Measurements from ENCODE around the gene ASS1.

DNA sequence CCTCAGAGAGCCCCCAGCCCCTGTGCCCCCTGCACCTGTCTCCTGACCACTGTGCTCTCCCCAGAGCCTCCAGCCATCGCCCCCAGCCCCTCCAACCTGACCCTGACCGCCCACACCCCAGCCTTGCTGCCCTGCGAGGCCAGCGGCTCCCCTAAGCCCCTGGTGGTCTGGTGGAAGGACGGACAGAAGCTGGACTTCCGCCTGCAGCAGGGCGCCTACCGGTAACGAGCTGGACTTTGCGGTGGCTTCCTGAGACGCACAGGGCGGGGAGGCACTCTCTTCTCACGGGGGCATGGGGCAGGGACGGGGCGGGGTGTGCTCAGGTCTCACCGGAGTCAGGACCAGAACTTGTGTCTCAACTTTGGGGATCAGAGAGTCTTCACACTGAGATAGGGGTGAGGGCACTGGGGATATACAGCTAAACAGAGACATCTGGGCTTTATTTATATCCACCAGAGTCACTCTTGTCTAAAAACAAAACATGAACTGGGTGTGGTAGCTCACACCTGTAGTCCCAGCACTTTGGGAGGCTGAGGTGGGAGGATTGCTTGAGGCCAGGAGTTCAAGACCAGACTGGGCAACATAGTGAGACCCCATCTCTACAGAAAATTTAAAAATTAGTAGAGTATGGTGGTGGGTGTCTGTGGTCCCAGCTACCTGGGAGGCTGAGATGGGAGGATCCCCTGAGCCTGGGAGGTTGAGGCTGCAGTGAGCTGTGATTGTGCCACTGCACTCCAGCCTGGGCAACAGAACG is 46.1 kb upstream of the ASS1 start:
- no peak for TF ChIP-seq POLR2A (IDR thresholded peaks at IDR 0.05)
- TF ChIP-seq, protein P1, sequence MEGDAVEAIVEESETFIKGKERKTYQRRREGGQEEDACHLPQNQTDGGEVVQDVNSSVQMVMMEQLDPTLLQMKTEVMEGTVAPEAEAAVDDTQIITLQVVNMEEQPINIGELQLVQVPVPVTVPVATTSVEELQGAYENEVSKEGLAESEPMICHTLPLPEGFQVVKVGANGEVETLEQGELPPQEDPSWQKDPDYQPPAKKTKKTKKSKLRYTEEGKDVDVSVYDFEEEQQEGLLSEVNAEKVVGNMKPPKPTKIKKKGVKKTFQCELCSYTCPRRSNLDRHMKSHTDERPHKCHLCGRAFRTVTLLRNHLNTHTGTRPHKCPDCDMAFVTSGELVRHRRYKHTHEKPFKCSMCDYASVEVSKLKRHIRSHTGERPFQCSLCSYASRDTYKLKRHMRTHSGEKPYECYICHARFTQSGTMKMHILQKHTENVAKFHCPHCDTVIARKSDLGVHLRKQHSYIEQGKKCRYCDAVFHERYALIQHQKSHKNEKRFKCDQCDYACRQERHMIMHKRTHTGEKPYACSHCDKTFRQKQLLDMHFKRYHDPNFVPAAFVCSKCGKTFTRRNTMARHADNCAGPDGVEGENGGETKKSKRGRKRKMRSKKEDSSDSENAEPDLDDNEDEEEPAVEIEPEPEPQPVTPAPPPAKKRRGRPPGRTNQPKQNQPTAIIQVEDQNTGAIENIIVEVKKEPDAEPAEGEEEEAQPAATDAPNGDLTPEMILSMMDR (IDR thresholded peaks at IDR 0.05): no peak

All from uterus (tissue), 2 donors.